ENCODE results near the gene ZNF276. TPM values are rescaled to one million over a fixed set of nuclear protein-coding genes. Genes with fewer than 3 reads are reported as not detected.

The ZNF276 gene
- total RNA-seq, 4 donors from 2014 or later = 43.4 to 265 (median 145) TPM

DNA sequence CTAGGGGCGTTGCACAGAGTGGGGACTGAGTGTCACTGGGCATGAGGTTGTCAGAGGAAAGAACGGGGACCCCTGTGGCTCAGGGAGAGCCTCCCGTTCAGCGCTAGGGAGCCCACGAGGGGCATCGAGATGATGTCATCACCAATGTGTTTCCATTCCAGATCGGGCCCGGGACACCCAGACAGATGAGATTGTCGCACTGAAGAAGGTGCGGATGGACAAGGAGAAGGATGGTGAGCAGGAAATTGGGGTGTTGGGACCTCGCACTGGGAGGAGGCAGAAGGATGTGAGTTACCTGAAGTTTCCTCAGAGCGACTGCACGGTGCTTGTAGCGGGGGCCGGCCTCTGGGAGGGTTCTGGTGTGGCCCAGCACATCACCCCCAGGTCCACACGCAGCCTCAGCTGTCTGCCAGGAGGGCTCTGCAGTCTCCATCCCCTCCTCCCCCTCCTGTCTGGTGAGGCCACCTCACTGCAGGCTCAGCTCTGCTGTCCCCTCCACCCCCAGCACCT, 30.9 kb upstream of the ZNF276 start:
- H3K27ac ChIP-seq = no peak overlapping the region
- H3K4me1 ChIP-seq = peaks cover 6 to 26% (median 17%) of the 10 kb centered on the region in 4 donors
- H3K36me3 ChIP-seq = peaks cover 0 to 22% (median 9%) of the 10 kb centered on the region in 4 donors
- in situ Hi-C loops (cut with MboI; ENCODE audit: low pct_ligation_motif_present in 1 of 4, low pct_unique_long_range_greater_than_20kb in 1 of 4, low sequenced_read_pairs in 3 of 4) = no loop called here
- no peak overlapping the region for H3K4me3 ChIP-seq
- H3K27me3 ChIP-seq = no peaks in the 10 kb centered on the region
- 88 to 100% methylated on average over 1 to 16 of the region's 16 CpGs for WGBS, 2 donors (ENCODE audit: low coverage in 1 of 2)
- DNase-seq = no peak
- no peak for TF ChIP-seq EP300 (IDR thresholded peaks at IDR 0.05; ENCODE audit: low read depth)
- no peak for TF ChIP-seq CTCF (IDR thresholded peaks at IDR 0.05)
- TF ChIP-seq POLR2AphosphoS5 (IDR thresholded peaks at IDR 0.05) = no peak
- no peak for TF ChIP-seq POLR2A (IDR thresholded peaks at IDR 0.05)
- no peaks in the 10 kb centered on the region for H3K9me3 ChIP-seq
- intact Hi-C loops (cut with DNase I; ENCODE audit: low total_unique reads) = no loop called here

GRCh38 chr16:89691231-89691985, 29.9 kb upstream of the ZNF276 start:
- Histone ChIP-seq H3K27ac (no peak overlapping the region), H3K36me3 (peaks cover 0 to 22% (median 9%) of the 10 kb centered on the region in 4 donors), H3K27me3 (no peaks in the 10 kb centered on the region), H3K9me3 (no peaks in the 10 kb centered on the region), H3K4me1 (peaks cover 6 to 20% (median 16%) of the 10 kb centered on the region in 4 donors), H3K4me3 (no peak overlapping the region)
- in situ Hi-C loops (cut with MboI; ENCODE audit: low pct_ligation_motif_present in 1 of 4, low pct_unique_long_range_greater_than_20kb in 1 of 4, low sequenced_read_pairs in 3 of 4) (no loop called here), intact Hi-C loops (cut with DNase I; ENCODE audit: low total_unique reads) (no loop called here)
- no peak for DNase-seq
- TF ChIP-seq CTCF (IDR thresholded peaks at IDR 0.05) (no peak), EP300 (IDR thresholded peaks at IDR 0.05; ENCODE audit: low read depth) (no peak), POLR2A (IDR thresholded peaks at IDR 0.05) (no peak), POLR2AphosphoS5 (IDR thresholded peaks at IDR 0.05) (no peak)
- WGBS, 2 donors (ENCODE audit: low coverage in 1 of 2) = 95 to 100% methylated on average over 3 to 21 of the region's 21 CpGs

DNA sequence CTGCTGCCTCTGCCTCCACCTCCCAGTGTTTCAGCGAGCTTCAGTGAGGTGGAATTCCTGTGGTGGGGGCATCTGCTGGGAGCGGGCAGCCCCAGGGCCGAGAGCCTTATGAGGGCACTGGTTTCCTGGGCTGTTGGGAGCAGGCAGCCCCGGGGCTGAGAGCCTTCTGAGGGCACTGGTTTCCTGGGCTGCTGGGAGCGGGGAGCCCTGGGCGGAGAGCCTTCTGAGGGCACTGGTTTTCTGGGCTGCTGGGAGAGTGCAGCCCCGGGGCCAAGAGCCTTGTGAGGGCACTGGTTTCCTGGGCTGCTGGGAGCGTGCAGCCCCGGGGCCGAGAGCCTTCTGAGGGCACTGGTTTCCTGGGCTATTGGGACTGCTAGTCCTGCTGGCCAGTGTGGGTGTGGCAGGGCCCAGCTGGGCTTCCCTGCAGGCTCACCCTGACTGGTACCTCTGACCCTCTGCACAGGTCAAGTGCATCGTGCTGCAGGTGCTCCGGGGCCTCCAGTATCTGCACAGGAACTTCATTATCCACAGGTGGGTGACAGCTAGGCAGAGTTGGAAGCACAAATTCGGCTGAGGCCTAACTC, 29.3 kb upstream of the ZNF276 start:
- Histone ChIP-seq H3K4me3 (no peak overlapping the region), H3K36me3 (peaks cover 0 to 22% (median 9%) of the 10 kb centered on the region in 4 donors), H3K27ac (no peak overlapping the region), H3K27me3 (no peaks in the 10 kb centered on the region), H3K4me1 (peaks cover 6 to 19% (median 16%) of the 10 kb centered on the region in 4 donors), H3K9me3 (no peaks in the 10 kb centered on the region)
- 82% methylated on average over 13 of the region's 13 CpGs; no CpG with 5 or more reads in 1 of the 2 donors for WGBS, 2 donors (ENCODE audit: low coverage in 1 of 2)
- TF ChIP-seq POLR2AphosphoS5 (IDR thresholded peaks at IDR 0.05) (no peak), CTCF (IDR thresholded peaks at IDR 0.05) (no peak), POLR2A (IDR thresholded peaks at IDR 0.05) (no peak), EP300 (IDR thresholded peaks at IDR 0.05; ENCODE audit: low read depth) (no peak)
- in situ Hi-C loops (cut with MboI; ENCODE audit: low pct_ligation_motif_present in 1 of 4, low pct_unique_long_range_greater_than_20kb in 1 of 4, low sequenced_read_pairs in 3 of 4) = no loop called here
- intact Hi-C loops (cut with DNase I; ENCODE audit: low total_unique reads) = no loop called here
- DNase-seq = no peak

GRCh38 chr16:89693289-89693731, 28.0 kb upstream of the ZNF276 start:
- 89% methylated on average over 11 of the region's 11 CpGs; no CpG with 5 or more reads in 1 of the 2 donors for WGBS, 2 donors (ENCODE audit: low coverage in 1 of 2)
- no peak for DNase-seq
- intact Hi-C loops (cut with DNase I; ENCODE audit: low total_unique reads) = no loop called here

More at GRCh38 chr16:89693289-89693731, 28.0 kb upstream of the ZNF276 start:
- Histone ChIP-seq H3K27ac (no peak overlapping the region), H3K9me3 (no peaks in the 10 kb centered on the region), H3K36me3 (peaks cover 0 to 22% (median 9%) of the 10 kb centered on the region in 4 donors), H3K4me3 (no peak overlapping the region), H3K4me1 (peaks cover 0 to 9% (median 4%) of the 10 kb centered on the region in 4 donors), H3K27me3 (no peaks in the 10 kb centered on the region)
- no peak for TF ChIP-seq EP300 (IDR thresholded peaks at IDR 0.05; ENCODE audit: low read depth)
- in situ Hi-C loops (cut with MboI; ENCODE audit: low pct_ligation_motif_present in 1 of 4, low pct_unique_long_range_greater_than_20kb in 1 of 4, low sequenced_read_pairs in 3 of 4) = no loop called here
